ENCODE measurements around the gene LMO2.
"Not testable (repeated sequence)": the region's sequence is repeated elsewhere in the genome, so short reads cannot be mapped to it uniquely, and the experiment has no call there.

LMO2 gene

GRCh38 chr11:33891714-33892327, at the start of gene LMO2:
LMO2 (minus strand) TSS chr11:33892076; CDS start chr11:33869716, 22,360 bp downstream.
- DNase-seq, result peak in 1 of 56 donors; percentile 54

DNA sequence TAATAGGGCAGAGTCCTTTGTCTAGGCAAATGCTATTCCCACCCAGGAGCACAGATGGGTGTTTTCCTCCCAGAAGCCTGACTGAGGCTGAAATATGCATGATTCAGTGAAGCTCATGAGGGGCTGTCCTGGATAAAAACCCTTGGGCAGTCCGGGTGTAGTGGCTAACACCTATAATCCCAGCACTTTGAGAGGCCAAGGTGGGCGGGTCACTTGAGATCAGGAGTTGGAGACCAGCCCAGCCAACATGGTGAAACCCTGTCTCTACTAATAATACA, 48.6 kb upstream of the LMO2 start:
- no peak for DNase-seq

DNA sequence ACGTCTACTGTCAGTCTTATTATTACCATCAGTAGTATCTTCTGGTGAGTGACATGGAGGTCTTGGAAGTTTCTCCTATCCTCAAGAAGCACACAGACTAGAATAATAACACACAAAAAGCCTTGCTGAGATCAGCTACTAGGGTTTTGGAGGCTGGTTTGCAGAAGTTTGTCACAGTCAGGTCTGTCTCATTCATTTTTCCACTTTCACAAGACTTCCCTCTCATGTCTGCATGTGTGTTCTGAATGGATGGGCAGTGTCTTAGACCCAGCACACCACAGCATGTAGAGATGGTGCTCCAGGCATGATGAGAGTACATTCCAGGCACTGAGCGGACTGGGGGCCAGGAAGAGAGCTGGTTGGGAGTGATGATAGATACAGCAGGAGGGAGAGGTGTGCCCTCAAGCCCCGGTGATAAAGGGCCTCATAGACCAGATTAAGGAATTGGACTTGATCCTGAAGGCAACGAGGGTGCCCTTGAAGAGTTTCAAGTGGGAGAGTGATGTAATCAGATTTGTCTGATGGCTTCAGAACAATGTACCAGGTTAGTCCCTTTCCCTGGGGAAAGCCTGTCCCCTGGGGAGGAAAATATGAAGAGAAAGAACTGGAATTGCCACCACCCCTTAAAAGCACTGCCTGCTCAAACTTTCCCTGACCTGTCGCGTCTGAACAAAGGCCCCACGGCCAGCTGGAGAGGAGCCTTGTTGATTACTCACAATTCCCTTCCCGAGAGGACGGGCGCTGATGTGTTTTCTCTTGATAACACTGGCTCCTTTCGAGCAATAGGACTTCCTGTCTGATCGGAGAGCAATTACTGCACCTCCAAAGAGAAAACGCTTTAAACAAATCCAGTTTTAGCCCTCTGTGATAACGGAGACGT, 45.1 kb upstream of the LMO2 start:
- peak in 1 of 56 donors; percentile 10 for DNase-seq

DNA sequence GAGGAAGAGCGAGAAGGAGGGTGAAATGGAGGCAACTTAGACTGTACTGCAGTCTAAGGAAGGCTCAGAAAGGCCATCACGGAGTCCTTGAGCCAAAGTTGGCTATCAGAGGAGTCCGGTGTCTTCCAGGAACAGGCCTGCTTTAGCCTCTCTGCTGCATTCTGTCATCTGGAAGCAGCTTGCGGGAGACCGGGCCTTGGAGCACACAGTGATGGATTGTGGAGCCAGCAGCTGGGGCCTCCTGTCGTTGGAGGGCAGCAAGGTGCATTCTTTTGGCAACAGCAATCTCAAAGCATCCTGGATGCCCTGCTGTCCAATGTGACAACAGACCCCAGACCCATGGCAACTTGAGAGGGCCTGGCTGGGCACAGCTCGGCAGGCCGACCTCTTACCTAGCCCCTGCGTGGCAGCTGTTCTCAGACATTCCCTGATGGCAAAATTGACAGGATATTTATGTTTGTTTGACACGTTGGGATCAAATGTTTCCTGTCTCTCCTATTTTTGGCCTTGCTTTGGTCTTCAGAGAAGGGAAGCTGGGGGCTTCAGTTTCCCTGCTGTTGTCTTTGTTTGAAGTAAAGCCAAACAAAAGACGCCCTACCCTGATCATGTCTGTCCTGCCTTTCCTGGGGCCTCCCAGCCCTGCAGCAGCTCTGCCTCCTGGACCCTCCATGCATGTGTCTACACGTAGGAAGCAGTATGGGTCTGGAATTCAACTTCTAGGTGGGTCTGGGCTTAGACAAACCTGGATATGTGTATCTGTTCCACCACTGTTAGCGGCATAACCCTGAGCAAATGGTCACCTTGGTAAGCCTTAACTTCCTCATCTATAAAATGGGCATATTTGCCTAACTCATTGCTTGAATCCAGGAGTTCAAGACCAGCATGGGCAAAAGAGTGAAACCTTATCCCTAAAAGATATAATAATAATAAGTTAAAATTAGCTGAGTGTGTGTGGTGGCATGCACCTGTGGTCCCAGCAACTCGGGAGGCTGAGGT, 43.9 kb upstream of the LMO2 start:
- no peak for DNase-seq

DNA sequence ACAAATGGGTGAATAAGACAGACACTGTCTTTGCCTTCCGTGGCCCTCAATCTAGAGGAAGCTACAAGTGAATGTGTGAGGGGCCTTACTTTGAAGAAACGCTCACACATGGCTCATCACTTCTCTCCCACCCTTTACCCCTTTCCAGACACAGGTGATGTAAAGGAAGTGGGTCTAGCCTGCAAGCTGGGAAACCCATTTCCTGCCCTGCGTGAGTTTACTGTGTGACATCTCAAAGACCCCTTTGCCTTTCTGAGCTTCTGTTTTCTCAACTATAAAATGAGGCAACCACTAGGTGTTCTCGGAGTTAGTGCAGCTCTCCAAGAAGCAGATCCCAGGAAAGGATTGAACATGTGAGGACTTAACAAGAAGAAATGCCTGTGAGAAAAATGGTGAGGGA, 43.1 kb upstream of the LMO2 start:
- DNase-seq, result no peak

DNA sequence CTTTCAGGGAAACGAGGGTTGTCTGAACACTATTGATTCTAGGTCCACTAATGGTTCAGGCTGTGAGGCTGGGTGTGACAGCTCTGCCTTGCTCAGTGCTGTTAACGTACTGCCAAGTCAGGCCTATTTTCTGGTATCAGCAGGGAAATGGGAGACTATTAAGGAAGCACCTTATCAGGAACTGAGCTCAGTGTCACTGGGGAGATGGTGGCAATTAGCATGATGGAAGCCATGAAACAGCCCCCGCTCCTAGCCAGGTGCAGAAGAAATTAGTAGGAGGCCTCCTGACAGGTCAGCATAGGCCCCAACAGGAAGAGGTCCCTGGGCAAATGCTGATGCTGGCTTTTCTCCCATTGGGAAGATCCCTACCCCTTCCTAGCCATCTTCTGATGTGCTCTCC, 42.6 kb upstream of the LMO2 start:
- DNase-seq, result no peak

GRCh38 chr11:33933602-33934001, 41.7 kb upstream of the LMO2 start:
- DNase-seq, result no peak

GRCh38 chr11:33932721-33933120, 40.8 kb upstream of the LMO2 start:
- DNase-seq, result no peak

GRCh38 chr11:33931739-33932366, 40.0 kb upstream of the LMO2 start:
- DNase-seq, result not testable (repeated sequence)

DNA sequence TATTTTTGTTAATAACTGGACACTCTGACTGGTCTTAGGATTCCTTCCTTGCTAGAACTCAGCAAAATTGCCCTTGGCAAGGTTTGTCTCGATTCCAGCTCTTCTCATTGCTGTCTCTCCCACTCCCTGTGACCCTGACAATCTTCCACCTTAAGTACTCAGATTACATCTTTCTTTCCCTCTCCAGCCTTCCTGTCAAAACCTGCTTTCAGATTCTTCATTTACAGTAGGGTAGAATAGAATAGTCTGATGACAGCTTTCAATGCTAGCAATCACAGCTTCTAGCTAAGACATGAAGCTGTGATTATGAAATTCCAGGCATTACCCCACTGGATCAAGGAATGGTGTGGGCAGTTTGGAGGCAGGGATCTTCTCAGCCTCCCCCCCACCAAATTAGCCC, 39.2 kb upstream of the LMO2 start:
- no peak for DNase-seq

- DNase-seq, result peak in 2 of 56 donors; percentile 2 to 14
Observed at GRCh38 chr11:33930317-33931021, 38.6 kb upstream of the LMO2 start.

DNA sequence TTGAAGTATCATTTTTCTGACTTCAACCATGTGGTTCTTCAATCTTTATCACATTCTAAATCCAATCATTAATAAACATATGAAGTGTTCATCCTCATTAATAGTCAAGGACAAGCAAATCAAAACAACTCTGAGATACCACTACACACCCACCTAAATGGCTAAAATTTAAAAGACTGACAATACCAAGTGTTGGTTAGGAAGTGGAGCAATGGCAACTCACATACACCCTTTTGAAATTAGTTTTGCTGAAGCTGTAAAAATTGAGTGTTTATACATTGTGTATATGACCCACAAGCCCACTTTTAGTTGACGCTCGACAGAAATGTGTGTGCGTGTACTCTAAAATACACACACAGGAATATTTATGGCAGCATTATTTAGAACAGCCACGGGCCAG, 36.7 kb upstream of the LMO2 start:
- no peak for DNase-seq

DNA sequence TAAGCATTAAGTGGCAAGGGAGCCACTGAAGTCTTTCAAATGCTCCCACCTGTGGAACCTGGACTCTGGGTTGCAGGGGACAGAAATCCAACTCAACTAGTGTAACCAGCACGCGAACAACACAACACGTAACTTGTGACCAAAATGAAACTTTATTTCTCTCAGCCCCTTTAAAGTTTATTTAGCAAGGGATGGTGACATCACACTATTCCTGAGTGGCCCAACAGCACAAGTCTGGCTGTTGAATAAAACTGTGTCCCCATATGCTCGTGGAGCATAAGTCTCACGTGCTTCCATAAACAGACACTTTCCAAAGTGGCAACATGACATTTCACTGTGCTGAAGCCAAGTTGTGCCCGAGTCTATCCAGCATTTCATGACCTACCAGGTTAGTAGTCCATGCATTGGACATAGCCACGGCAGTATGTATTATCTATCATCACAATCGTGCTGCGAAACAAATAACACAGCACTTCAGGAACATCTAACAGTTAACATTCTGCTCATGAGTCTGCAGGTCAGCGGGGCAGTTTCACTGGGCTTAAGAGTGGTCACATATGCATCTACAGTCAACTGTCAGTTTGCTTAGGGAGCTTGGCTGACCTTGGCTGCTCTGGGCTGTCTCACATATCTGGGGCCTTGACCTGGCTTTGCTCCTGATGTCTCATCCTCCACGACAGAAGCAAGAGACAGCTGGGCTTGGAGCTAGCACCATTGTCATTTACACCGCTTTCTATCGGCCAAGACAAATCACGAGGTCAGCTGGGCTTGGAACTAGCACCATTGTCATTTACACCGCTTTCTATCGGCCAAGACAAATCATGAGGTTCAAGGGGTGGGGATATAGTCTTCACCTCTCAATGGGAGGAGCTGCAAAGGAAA, 35.0 kb upstream of the LMO2 start:
- no peak for DNase-seq

- no peak for DNase-seq
Observed at GRCh38 chr11:33924341-33924740, 32.5 kb upstream of the LMO2 start.

DNA sequence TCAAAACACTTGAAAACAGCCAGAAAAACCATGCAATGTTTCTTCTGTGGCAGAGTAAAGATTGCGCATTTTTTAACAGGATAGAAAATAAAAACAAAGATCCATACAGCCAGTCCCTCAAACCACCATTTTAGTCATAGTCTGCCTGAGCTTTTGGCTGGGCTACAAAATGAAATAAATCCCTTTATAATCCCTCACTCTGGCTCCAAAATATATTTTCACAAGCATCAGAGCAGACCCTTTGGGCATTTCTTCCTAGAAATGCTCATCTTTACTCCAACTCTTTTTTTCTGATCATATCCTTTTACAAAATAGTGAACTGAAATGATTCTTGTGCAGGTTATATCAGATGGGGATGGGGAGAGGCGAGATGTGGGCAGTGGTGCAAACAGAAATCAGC, 31.8 kb upstream of the LMO2 start:
- DNase-seq, result no peak

- no peak for DNase-seq
Observed at GRCh38 chr11:33920838-33921613, 29.1 kb upstream of the LMO2 start.

GRCh38 chr11:33919645-33920044, 27.8 kb upstream of the LMO2 start:
- DNase-seq, result no peak

DNA sequence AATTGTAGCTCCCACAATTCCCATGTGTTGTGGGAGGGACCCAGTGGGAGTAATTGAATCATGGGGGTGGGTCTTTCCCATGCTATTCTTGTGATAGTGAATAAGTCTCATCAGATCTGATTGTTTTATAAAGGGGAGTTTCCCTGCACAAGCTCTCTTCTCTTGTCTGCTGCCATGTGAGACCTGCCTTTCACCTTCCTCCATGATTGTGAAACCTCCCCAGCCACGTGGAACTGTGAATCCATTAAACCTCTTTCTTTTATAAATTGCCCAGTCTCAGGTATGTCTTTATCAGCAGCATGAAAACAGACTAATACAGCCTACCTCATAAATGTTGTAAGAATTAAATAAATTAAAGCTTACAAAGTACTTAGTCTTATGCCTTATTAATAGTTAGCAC, 25.5 kb upstream of the LMO2 start:
- not testable (repeated sequence) for DNase-seq

DNA sequence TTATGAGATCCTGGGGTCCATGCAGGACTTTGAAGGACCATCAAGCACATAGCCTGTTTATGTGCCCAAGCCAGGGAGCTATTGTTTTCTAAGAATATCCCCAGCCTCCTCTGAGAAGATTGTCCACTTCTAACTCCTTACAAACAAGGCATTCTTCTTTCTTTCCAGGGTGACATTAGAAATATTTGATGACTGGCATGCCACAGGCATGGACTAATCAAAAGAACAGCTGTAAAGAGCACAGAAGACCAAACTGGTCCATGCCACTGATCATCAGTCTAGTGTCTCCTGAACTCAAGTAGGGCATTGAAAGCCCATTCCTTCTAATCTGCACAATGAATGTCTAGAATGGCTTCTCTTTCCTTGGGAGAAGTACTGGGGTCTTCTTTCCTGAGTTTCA, 24.9 kb upstream of the LMO2 start:
- no peak for DNase-seq

All from nucleus accumbens (tissue), 56 donors.